OCI-LY1 (cell line): ENCODE data around the gene CEP112.

Experiments used
- H2AFZ ChIP-seq: fragments of 200-600 bp; sonication (generic), shearing (Covaris generic); 2 replicates; pipeline ENCODE4 v1.6.0; 2014; ENCODE audit warnings: antibody characterized with exemption, mild to moderate bottlenecking, low read length
- H3F3A ChIP-seq: fragments of 200-600 bp; sonication (generic), shearing (Covaris generic); 2 replicates; pipeline ENCODE4 v1.6.0; 2014; ENCODE audit warnings: mild to moderate bottlenecking, antibody characterized with exemption, low read length, moderate library complexity; ENCODE audit not compliant: insufficient read depth
- H3K27ac ChIP-seq: fragments of 200-600 bp; sonication (generic); 2 replicates; pipeline ENCODE4 v1.5.1; 2014; ENCODE audit warnings: low read length, mixed run types, mild to moderate bottlenecking, low read depth; ENCODE audit not compliant: poor library complexity, severe bottlenecking
- H3K27me3 ChIP-seq: fragments of 200-600 bp; sonication (generic); 2 replicates; pipeline ENCODE4 v1.6.0; 2014; ENCODE audit warnings: antibody characterized with exemption, mild to moderate bottlenecking, low read length, moderate library complexity; ENCODE audit not compliant: insufficient read depth
- H3K36me3 ChIP-seq: fragments of 200-600 bp; sonication (generic); 2 replicates; pipeline ENCODE4 v1.6.1; 2014; ENCODE audit warnings: mild to moderate bottlenecking, antibody characterized with exemption, low read length, moderate library complexity, mixed read lengths; ENCODE audit not compliant: insufficient read depth
- H3K4me1 ChIP-seq: fragments of 200-600 bp; sonication (generic); 2 replicates; pipeline ENCODE4 v1.5.1; 2014; ENCODE audit warnings: mild to moderate bottlenecking, low read length, moderate library complexity; ENCODE audit not compliant: insufficient read depth, severe bottlenecking
- H3K4me2 ChIP-seq: fragments of 200-600 bp; sonication (generic), shearing (Covaris generic); 2 replicates; pipeline ENCODE4 v1.6.1; 2014; ENCODE audit warnings: low read length
- H3K4me3 ChIP-seq: fragments of 200-600 bp; sonication (generic); 2 replicates; pipeline ENCODE4 v1.5.1; 2014; ENCODE audit warnings: low read length, low read depth, mild to moderate bottlenecking, mixed read lengths; ENCODE audit not compliant: poor library complexity, severe bottlenecking
- H3K79me2 ChIP-seq: fragments of 200-600 bp; shearing (Covaris generic); 2 replicates; pipeline ENCODE4 v1.6.1; 2016; ENCODE audit warnings: mixed run types, low read length, mixed read lengths; ENCODE audit not compliant: insufficient read depth
- H3K9ac ChIP-seq: fragments of 200-600 bp; sonication (generic), shearing (Covaris generic); 2 replicates; pipeline ENCODE4 v1.6.1; 2014; ENCODE audit warnings: mild to moderate bottlenecking, low read length, mixed read lengths
- H3K9me2 ChIP-seq: fragments of 200-600 bp; sonication (generic), shearing (Covaris generic); 2 replicates; pipeline ENCODE4 v1.6.1; 2014; ENCODE audit warnings: low read depth, mild to moderate bottlenecking, low read length, mixed read lengths
- H3K9me3 ChIP-seq: fragments of 200-600 bp; shearing (Covaris generic); 2 replicates; pipeline ENCODE4 v1.6.1; 2014; ENCODE audit warnings: low read length, mixed read lengths
- H4K20me1 ChIP-seq: fragments of 200-600 bp; sonication (generic), shearing (Covaris generic); 2 replicates; pipeline ENCODE4 v1.6.0; 2016; ENCODE audit warnings: mild to moderate bottlenecking, low read length; ENCODE audit not compliant: insufficient read depth
- EZH2 ChIP-seq: fragments of 200-600 bp; sonication (generic), shearing (Covaris generic); IDR thresholded peaks from 2 replicates; pipeline ENCODE4 v1.8.0; 2017; ENCODE audit warnings: borderline replicate concordance, mixed run types, mild to moderate bottlenecking, antibody characterized with exemption, low read length, moderate library complexity, mixed read lengths
- TF ChIP-seq, protein P1 (sequence below): fragments of 200-600 bp; sonication (generic), shearing (Covaris generic); IDR thresholded peaks from 2 replicates; pipeline ENCODE4 v1.5.1; 2017; ENCODE audit warnings: mild to moderate bottlenecking, antibody characterized with exemption, low read length, moderate library complexity, mixed read lengths

CEP112 gene

DNA sequence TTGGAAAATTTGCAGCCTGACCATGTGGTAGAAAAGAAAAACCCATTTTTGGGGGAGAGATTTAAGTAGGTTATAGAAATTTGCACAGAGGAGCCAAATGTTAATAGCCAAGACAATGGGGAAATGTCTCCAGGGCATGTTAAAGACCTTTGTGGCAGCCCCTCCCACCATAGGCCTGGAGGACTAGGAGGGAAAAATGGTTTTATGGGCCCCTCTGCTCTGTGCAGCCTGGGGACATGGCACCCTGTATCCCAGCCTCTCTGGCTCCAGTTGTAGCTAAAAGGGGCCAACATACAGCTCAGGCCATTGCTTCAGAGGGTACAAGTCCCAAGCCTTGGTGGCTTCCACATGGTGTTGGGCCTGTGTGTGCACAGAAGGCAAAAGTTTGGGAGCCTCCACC is 384.6 kb downstream of the CEP112 start:
- Histone ChIP-seq H3F3A (no peaks in the 10 kb centered on the region), H3K9me3 (no peaks in the 10 kb centered on the region), H3K9ac (no peak overlapping the region), H2AFZ (no peak overlapping the region), H3K9me2 (no peaks in the 10 kb centered on the region), H3K36me3 (no peaks in the 10 kb centered on the region), H3K4me2 (no peak overlapping the region), H3K27ac (no peak overlapping the region), H3K4me3 (no peak overlapping the region), H3K79me2 (no peaks in the 10 kb centered on the region), H4K20me1 (no peaks in the 10 kb centered on the region), H3K4me1 (no peaks in the 10 kb centered on the region), H3K27me3 (no peaks in the 10 kb centered on the region)
- no peak for TF ChIP-seq EZH2
- TF ChIP-seq, protein P1, sequence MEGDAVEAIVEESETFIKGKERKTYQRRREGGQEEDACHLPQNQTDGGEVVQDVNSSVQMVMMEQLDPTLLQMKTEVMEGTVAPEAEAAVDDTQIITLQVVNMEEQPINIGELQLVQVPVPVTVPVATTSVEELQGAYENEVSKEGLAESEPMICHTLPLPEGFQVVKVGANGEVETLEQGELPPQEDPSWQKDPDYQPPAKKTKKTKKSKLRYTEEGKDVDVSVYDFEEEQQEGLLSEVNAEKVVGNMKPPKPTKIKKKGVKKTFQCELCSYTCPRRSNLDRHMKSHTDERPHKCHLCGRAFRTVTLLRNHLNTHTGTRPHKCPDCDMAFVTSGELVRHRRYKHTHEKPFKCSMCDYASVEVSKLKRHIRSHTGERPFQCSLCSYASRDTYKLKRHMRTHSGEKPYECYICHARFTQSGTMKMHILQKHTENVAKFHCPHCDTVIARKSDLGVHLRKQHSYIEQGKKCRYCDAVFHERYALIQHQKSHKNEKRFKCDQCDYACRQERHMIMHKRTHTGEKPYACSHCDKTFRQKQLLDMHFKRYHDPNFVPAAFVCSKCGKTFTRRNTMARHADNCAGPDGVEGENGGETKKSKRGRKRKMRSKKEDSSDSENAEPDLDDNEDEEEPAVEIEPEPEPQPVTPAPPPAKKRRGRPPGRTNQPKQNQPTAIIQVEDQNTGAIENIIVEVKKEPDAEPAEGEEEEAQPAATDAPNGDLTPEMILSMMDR = no peak

DNA sequence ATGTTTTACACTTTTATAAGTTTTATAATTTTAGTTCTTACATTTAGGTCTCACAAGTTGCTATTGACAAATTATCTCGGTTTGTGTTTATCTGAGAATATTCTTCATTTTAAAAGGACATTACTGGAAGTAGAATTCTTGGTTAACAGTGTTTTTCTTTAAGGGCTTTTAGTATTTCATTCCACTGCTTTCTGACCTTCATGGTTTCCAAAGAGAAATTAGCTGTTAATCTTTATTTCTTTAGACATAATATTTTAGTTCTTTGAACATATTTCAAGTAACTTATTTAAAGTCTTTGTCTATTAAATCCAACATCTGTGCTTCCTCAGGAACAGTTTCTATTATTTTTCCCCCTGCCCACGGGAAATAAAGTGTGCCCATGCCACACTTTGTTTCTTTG is 390.4 kb downstream of the CEP112 start:
- 0 out of 2 replicates have a peak, but pooled peaks cover 7% of the 10 kb centered on the region for H3K9me3 ChIP-seq

DNA sequence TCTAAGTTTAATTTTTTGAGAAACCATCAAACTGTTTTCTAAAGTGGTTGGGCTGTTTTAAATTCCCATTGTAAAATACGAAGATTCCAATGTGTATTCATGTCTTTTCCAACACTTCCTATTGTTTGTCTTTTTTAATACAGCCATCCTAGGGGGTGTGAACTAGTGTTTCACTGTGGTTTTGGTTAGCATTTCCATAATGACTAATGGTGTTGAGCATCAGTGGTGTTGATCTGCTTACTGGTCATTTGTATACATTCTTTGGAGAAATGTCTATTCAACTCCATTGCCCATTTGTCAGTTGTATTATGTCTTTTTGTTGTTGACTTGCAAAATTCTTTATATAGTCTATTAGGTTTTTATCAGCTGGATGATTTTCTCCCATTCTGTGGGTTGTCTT is 391.3 kb downstream of the CEP112 start:
- Histone ChIP-seq H3K9me3 (0 out of 2 replicates have a peak, but pooled peaks cover 7% of the 10 kb centered on the region), H4K20me1 (no peaks in the 10 kb centered on the region), H3K36me3 (no peaks in the 10 kb centered on the region), H3K4me2 (no peak overlapping the region), H3K9me2 (no peaks in the 10 kb centered on the region), H3K79me2 (no peaks in the 10 kb centered on the region), H2AFZ (no peak overlapping the region), H3K4me3 (no peak overlapping the region), H3K9ac (no peak overlapping the region), H3F3A (no peaks in the 10 kb centered on the region), H3K27ac (no peak overlapping the region), H3K4me1 (no peaks in the 10 kb centered on the region), H3K27me3 (no peaks in the 10 kb centered on the region)
- no peak for TF ChIP-seq EZH2
- TF ChIP-seq, protein P1 = no peak

More for the DNA sequence above, 390.4 kb downstream of the CEP112 start:
- no peak overlapping the region for H3K4me3 ChIP-seq
- no peak for TF ChIP-seq EZH2
- TF ChIP-seq, protein P1 = no peak
- H3K79me2 ChIP-seq = no peaks in the 10 kb centered on the region
- H3K27ac ChIP-seq = no peak overlapping the region
- H3K4me2 ChIP-seq = no peak overlapping the region
- no peak overlapping the region for H2AFZ ChIP-seq
- no peaks in the 10 kb centered on the region for H3K36me3 ChIP-seq
- H3K4me1 ChIP-seq = no peaks in the 10 kb centered on the region
- no peaks in the 10 kb centered on the region for H3F3A ChIP-seq
- H3K27me3 ChIP-seq = no peaks in the 10 kb centered on the region
- H3K9me2 ChIP-seq = no peaks in the 10 kb centered on the region
- H4K20me1 ChIP-seq = no peaks in the 10 kb centered on the region
- no peak overlapping the region for H3K9ac ChIP-seq
